Thyroid gland (tissue), 4 donors: ENCODE results near the gene CTSE. TPM values are rescaled to one million over a fixed set of nuclear protein-coding genes. Genes with fewer than 3 reads are reported as not detected.

Experiments
- DNase-seq, 2 donors: peaks; one replicate each; pipeline ENCODE4 v3.0.0-alpha.2; 2019
- H3K27ac ChIP-seq, 3 donors: fragments of 200-600 bp; sonication (generic); 1 replicate in 2 of 3; 2 replicates in 1 of 3; pipeline ENCODE4 v1.5.1; 2016 to 2019; ENCODE audit warnings: mild to moderate bottlenecking in 1 of 3, moderate library complexity in 1 of 3
- H3K27me3 ChIP-seq: fragments of 200-600 bp; sonication (generic); one replicate; pipeline ENCODE4 v1.5.1; 2019
- H3K36me3 ChIP-seq, 2 donors: fragments of 200-600 bp; sonication (generic); one replicate each; pipeline ENCODE4 v1.5.1; 2016 to 2019
- H3K4me1 ChIP-seq, 2 donors: fragments of 200-600 bp; sonication (generic); one replicate each; pipeline ENCODE4 v1.5.1; 2017 to 2019
- H3K4me3 ChIP-seq, 3 donors: fragments of 200-600 bp; sonication (generic); replicated peaks in 1 of 3; 1 replicate in 2 of 3; 2 replicates in 1 of 3; pipeline ENCODE4 v1.5.1; 2016; ENCODE audit warnings: mild to moderate bottlenecking in 1 of 3
- H3K9me3 ChIP-seq: fragments of 200-600 bp; sonication (generic); one replicate; pipeline ENCODE4 v1.5.1; 2017
- CTCF ChIP-seq, 6 experiments: fragments of 200-600 bp in 3 of 6; fragments of 450-650 bp in 3 of 6; sonication (generic) in 3 of 6; IDR thresholded peaks; one replicate each; pipeline ENCODE4 v1.5.1; 2016 to 2019; ENCODE audit warnings: antibody characterized with exemption in 6 of 6, mild to moderate bottlenecking in 2 of 6, inconsistent platforms in 1 of 6, moderate library complexity in 1 of 6
- POLR2A ChIP-seq, 2 donors: fragments of 450-650 bp; IDR thresholded peaks; one replicate each; pipeline ENCODE4 v1.6.1; 2017; ENCODE audit warnings: antibody characterized with exemption in 2 of 2, mild to moderate bottlenecking in 2 of 2, moderate library complexity in 1 of 2
- WGBS, 2 donors: methylation state at CpG; one replicate each; pipeline ENCODE4 v1.1.5; 2017; 5-methylcytosine and 5-hydroxymethylcytosine counted together
- intact Hi-C: fragments of 100-400 bp; cut with DNase I; formaldehyde crosslinking; loops from one replicate; pipeline ENCODE4 v1.15.1; 2023
- total RNA-seq, 4 donors: library from RNA; depleted of rRNA; stranded (reverse); fragments of >200 nt; gene quantifications; one replicate each; pipeline ENCODE4 v1.2.3, GENCODE V29; 2016

CTSE gene
- total RNA-seq, 4 donors from 2014 or later = 3.6 to 38.2 (median 19.0) TPM

DNA sequence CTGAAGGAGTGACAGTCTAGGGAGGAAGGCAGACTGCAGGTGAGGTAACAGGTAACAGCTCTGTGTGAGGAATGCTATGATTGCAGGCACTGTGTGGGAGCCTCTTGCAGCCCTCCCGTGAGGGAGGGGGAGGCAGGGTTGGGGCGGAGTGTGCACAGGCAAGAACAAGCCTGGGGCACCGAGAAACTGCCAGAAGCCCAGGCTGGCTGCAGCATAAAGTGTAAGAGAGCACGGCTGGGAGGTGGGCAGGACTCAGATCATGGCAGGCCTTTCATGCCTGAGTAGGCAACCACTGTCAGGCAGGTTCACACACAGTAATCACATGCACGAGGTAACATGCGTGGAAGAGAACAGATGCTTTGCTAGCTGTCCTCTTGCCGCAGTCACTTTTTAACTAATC, 17.9 kb upstream of the CTSE start:
- Histone ChIP-seq H3K4me1 (peaks cover 44 to 54% of the 10 kb centered on the region in 2 donors), H3K9me3 (no peaks in the 10 kb centered on the region), H3K27ac (peak overlapping the region; percentile 36 to 87 (median 64)), H3K36me3 (no peaks in the 10 kb centered on the region), H3K4me3 (no peak overlapping the region), H3K27me3 (no peaks in the 10 kb centered on the region)
- TF ChIP-seq CTCF (IDR thresholded peaks at IDR 0.05) (no peak), POLR2A (IDR thresholded peaks at IDR 0.05) (peak in 1 of 2 donors; percentile 50)
- intact Hi-C loops = no loop called here
- DNase-seq = peak; percentile 75 to 81
- 35 to 38% methylated on average over 7 of the region's 7 CpGs for WGBS, 2 donors

- intact Hi-C loops = no loop called here
- TF ChIP-seq CTCF (IDR thresholded peaks at IDR 0.05) = no peak
- no peak for TF ChIP-seq POLR2A (IDR thresholded peaks at IDR 0.05)
- Histone ChIP-seq H3K27ac (peak overlapping the region in 2 of 3 donors; percentile 60 to 87), H3K9me3 (no peaks in the 10 kb centered on the region), H3K4me1 (peaks cover 42 to 44% of the 10 kb centered on the region in 2 donors), H3K27me3 (no peaks in the 10 kb centered on the region), H3K4me3 (no peak overlapping the region), H3K36me3 (no peaks in the 10 kb centered on the region)
- 43 to 51% methylated on average over 5 of the region's 5 CpGs for WGBS, 2 donors
- DNase-seq = no peak
Measured at GRCh38 chr1:206040328-206040727, 16.6 kb upstream of the CTSE start.

GRCh38 chr1:206039046-206039973, 15.6 kb upstream of the CTSE start:
- Histone ChIP-seq H3K27me3 (no peaks in the 10 kb centered on the region), H3K36me3 (no peaks in the 10 kb centered on the region), H3K4me3 (no peak overlapping the region), H3K4me1 (peaks cover 42 to 51% of the 10 kb centered on the region in 2 donors), H3K9me3 (no peaks in the 10 kb centered on the region), H3K27ac (peak overlapping the region; percentile 28 to 87 (median 60))
- TF ChIP-seq POLR2A (IDR thresholded peaks at IDR 0.05) = peak in 1 of 2 donors; percentile 12
- peak in 1 of 6 experiments; percentile 4 for TF ChIP-seq CTCF (IDR thresholded peaks at IDR 0.05)
- WGBS, 2 donors = 27 to 32% methylated on average over 6 to 7 of the region's 7 CpGs
- peak; percentile 56 to 64 for DNase-seq
- intact Hi-C loops = loop anchor here (10.0 kb wide), 1 partner anchor 65 kb away; no protein-coding TSS in a partner anchor

DNA sequence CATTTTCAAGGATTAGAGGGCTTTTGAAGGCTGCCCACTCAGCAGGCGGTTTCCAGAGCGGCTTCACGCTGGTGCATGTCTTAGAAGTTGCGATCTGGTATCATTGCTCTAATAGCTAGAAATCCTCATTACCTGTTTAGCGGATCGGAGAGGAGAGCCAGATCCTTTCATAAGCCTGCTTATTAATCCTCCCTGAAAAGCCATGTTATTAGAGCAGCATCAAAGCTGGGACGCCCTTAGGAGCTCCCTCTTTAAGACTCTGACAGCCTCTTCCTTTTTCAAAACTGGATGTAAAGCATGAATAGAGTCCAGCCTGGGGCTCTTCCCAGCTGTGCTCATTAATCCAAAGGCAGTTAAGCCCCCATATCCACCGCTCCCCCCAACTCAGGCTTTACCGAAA, 13.9 kb upstream of the CTSE start:
- DNase-seq = peak; percentile 55 to 69
- TF ChIP-seq CTCF (IDR thresholded peaks at IDR 0.05) (no peak), POLR2A (IDR thresholded peaks at IDR 0.05) (no peak)
- Histone ChIP-seq H3K27me3 (no peaks in the 10 kb centered on the region), H3K9me3 (no peaks in the 10 kb centered on the region), H3K4me3 (no peak overlapping the region), H3K36me3 (no peaks in the 10 kb centered on the region), H3K27ac (peak overlapping the region; percentile 53 to 76 (median 64)), H3K4me1 (peaks cover 42 to 52% of the 10 kb centered on the region in 2 donors)
- WGBS, 2 donors = 60 to 72% methylated on average over 9 of the region's 9 CpGs
- intact Hi-C loops = loop anchor here (10.0 kb wide), 1 partner anchor 67 kb away; no protein-coding TSS in a partner anchor
